ENCODE data around the gene DAD1. TPM values are rescaled to one million over a fixed set of nuclear protein-coding genes. Genes with fewer than 3 reads are reported as not detected.

The DAD1 gene
- polyA plus RNA-seq, 1 of the 3 experiments (the other 2 are of a cell fraction), result 406 TPM

DNA sequence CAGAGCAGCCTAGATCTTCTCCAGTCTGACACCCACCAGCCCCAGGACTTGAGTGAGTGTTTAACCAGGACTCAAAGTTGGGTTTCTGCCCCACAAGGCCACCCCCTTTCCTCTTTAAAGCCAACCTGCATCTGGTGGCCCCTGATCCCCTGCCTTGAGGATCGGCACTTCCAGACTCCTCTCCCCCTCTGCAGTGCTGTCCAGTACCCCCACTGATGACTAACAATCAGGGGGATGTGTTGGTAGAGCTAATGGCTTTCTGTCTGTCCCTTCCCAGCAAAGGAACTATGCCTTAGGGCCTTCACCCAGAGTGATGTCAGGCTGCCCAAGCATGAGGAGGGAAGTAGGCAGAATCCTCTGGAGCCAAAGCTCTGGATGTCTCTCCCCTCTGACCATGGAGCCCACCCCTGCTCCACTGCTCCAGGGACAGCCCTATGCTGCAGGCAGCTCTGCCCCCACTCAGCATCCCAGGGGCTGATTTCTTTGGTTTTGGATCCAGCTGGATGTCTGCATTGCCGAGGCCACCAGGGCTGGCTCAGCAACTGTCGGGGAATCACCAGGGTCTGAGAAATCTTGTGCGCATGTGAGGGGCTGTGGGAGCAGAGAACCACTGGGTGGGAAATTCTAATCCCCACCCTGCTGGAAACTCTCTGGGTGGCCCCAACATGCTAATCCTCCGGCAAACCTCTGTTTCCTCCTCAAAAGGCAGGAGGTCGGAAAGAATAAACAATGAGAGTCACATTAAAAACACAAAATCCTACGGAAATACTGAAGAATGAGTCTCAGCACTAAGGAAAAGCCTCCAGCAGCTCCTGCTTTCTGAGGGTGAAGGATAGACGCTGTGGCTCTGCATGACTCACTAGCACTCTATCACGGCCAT, 42.9 kb downstream of the DAD1 start:
- Histone ChIP-seq H3K4me3 (ENCODE audit: low read depth in 2 of 2, low read length in 1 of 2) (no peak overlapping the region), H3K27me3 (ENCODE audit: insufficient read depth) (no peaks in the 10 kb centered on the region), H2AFZ (ENCODE audit: low read depth) (peak overlapping the region; percentile 42; the same call in 1 of the 2 replicates), H3K9ac (peak overlapping the region; percentile 23; the same call in 1 of the 2 replicates), H3K36me3 (replicated peaks in 1 of 2; ENCODE audit: control insufficient read depth in 1 of 2, insufficient read depth in 2 of 2, low read length in 1 of 2) (no peaks in the 10 kb centered on the region), H3K9me2 (no peaks in the 10 kb centered on the region), H3K4me1 (ENCODE audit: control insufficient read depth in 1 of 2, insufficient read depth in 2 of 2, low read depth in 1 of 2, low read length in 1 of 2) (peaks cover 0 to 55% of the 10 kb centered on the region in 2 experiments; a peak in 3 of 4 replicates), H3F3A (replicated peaks; ENCODE audit: insufficient read depth) (peaks cover 23% of the 10 kb centered on the region), H4K20me1 (ENCODE audit: insufficient read depth) (no peaks in the 10 kb centered on the region), H3K79me2 (ENCODE audit: insufficient read depth) (no peaks in the 10 kb centered on the region), H3K27ac (ENCODE audit: low read depth in 2 of 2, low read length in 1 of 2) (peak overlapping the region in 1 of 2 experiments; percentile 82; a peak in 2 of 4 replicates), H3K4me2 (peak overlapping the region; percentile 31; the same call in 1 of the 2 replicates), H3K9me3 (no peaks in the 10 kb centered on the region)
- ChIA-PET POLR2A (no interaction called here), CTCF (interaction anchor here (0.5 to 4.9 kb wide), 5 partner anchors 10 to 1166 kb away, joined by 3 to 44 read pairs (median 4); no protein-coding TSS in a partner anchor)
- TF ChIP-seq JUND (IDR thresholded peaks at IDR 0.05), result 0 out of 2 replicates have a peak, but pooled peaks have one; percentile 9
- peak; percentile 25; the same call in 1 of the 2 replicates for TF ChIP-seq FOSL2 (IDR thresholded peaks at IDR 0.05; ENCODE audit: borderline replicate concordance, low read depth)
- no peak for TF ChIP-seq YY1 (IDR thresholded peaks at IDR 0.05; ENCODE audit: low read depth)
- no peak for DNase-seq
- WGBS (ENCODE audit: low lambda C conversion rate), result 55% methylated on average over 8 of the region's 9 CpGs

GRCh38 chr14:22544881-22545420, 44.1 kb downstream of the DAD1 start:
- Histone ChIP-seq H3K4me2 (no peak overlapping the region), H4K20me1 (ENCODE audit: insufficient read depth) (no peaks in the 10 kb centered on the region), H3K27me3 (ENCODE audit: insufficient read depth) (no peaks in the 10 kb centered on the region), H3F3A (replicated peaks; ENCODE audit: insufficient read depth) (peaks cover 13% of the 10 kb centered on the region), H3K4me1 (ENCODE audit: control insufficient read depth in 1 of 2, insufficient read depth in 2 of 2, low read depth in 1 of 2, low read length in 1 of 2) (peaks cover 0 to 52% of the 10 kb centered on the region in 2 experiments), H3K79me2 (ENCODE audit: insufficient read depth) (no peaks in the 10 kb centered on the region), H3K9ac (no peak overlapping the region), H3K9me3 (no peaks in the 10 kb centered on the region), H2AFZ (ENCODE audit: low read depth) (no peak overlapping the region), H3K9me2 (no peaks in the 10 kb centered on the region), H3K36me3 (replicated peaks in 1 of 2; ENCODE audit: control insufficient read depth in 1 of 2, insufficient read depth in 2 of 2, low read length in 1 of 2) (no peaks in the 10 kb centered on the region), H3K4me3 (ENCODE audit: low read depth in 2 of 2, low read length in 1 of 2) (no peak overlapping the region), H3K27ac (ENCODE audit: low read depth in 2 of 2, low read length in 1 of 2) (no peak overlapping the region)
- WGBS (ENCODE audit: low lambda C conversion rate), result 58% methylated on average over 8 of the region's 8 CpGs
- CTCF ChIA-PET, result interaction anchor here (1.4 to 4.9 kb wide), 4 partner anchors 10 to 308 kb away, joined by 3 to 44 read pairs (median 4); no protein-coding TSS in a partner anchor
- no peak for DNase-seq
- POLR2A ChIA-PET, result no interaction called here
- TF ChIP-seq JUND (IDR thresholded peaks at IDR 0.05) (no peak), YY1 (IDR thresholded peaks at IDR 0.05; ENCODE audit: low read depth) (no peak), CHD2 (IDR thresholded peaks at IDR 0.05; ENCODE audit: low read length, partially characterized antibody) (no peak), ELF1 (IDR thresholded peaks at IDR 0.05) (no peak), MXI1 (IDR thresholded peaks at IDR 0.05; ENCODE audit: low read depth, low read length) (no peak), RAD21 (IDR thresholded peaks at IDR 0.05; ENCODE audit: low read length) (no peak), NFIC (IDR thresholded peaks at IDR 0.05; ENCODE audit: borderline replicate concordance) (no peak), FOXM1 (IDR thresholded peaks at IDR 0.05; ENCODE audit: low read depth) (no peak), FOSL2 (IDR thresholded peaks at IDR 0.05; ENCODE audit: borderline replicate concordance, low read depth) (no peak), TAF1 (IDR thresholded peaks at IDR 0.05; ENCODE audit: borderline replicate concordance, low read depth, low read length) (no peak), NRF1 (IDR thresholded peaks at IDR 0.05; ENCODE audit: low read depth, low read length) (no peak), GATA2 (CRISPR knock-in tag; IDR thresholded peaks at IDR 0.05) (no peak), REST (IDR thresholded peaks at IDR 0.05; ENCODE audit: low read depth, low read length) (no peak), RCOR1 (IDR thresholded peaks at IDR 0.05; ENCODE audit: low read length) (no peak), POLR2AphosphoS5 (IDR thresholded peaks at IDR 0.05; ENCODE audit: low read depth, low read length) (no peak), GABPA (IDR thresholded peaks at IDR 0.05; ENCODE audit: low read depth) (no peak), RXRA (IDR thresholded peaks at IDR 0.05; ENCODE audit: borderline replicate concordance, low read depth) (no peak), EP300 (IDR thresholded peaks at IDR 0.05; ENCODE audit: borderline replicate concordance in 1 of 2, low read depth in 1 of 2, low read length in 1 of 2) (no peak)
- TF ChIP-seq, protein P1, sequence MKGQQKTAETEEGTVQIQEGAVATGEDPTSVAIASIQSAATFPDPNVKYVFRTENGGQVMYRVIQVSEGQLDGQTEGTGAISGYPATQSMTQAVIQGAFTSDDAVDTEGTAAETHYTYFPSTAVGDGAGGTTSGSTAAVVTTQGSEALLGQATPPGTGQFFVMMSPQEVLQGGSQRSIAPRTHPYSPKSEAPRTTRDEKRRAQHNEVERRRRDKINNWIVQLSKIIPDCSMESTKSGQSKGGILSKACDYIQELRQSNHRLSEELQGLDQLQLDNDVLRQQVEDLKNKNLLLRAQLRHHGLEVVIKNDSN (IDR thresholded peaks at IDR 0.05; ENCODE audit: borderline replicate concordance, low read depth), result no peak
- TF ChIP-seq, protein P2, sequence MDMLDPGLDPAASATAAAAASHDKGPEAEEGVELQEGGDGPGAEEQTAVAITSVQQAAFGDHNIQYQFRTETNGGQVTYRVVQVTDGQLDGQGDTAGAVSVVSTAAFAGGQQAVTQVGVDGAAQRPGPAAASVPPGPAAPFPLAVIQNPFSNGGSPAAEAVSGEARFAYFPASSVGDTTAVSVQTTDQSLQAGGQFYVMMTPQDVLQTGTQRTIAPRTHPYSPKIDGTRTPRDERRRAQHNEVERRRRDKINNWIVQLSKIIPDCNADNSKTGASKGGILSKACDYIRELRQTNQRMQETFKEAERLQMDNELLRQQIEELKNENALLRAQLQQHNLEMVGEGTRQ (IDR thresholded peaks at IDR 0.05; ENCODE audit: borderline replicate concordance, low read depth, low read length), result no peak

All from SK-N-SH (cell line).